Measurements from ENCODE around the gene ACHE.

- TF ChIP-seq YY1 (IDR thresholded peaks at IDR 0.05; ENCODE audit: low read depth) (no peak), CTCF (IDR thresholded peaks at IDR 0.05) (no peak), RFX5 (IDR thresholded peaks at IDR 0.05; ENCODE audit: low read length) (no peak), EP300 (IDR thresholded peaks at IDR 0.05; ENCODE audit: borderline replicate concordance in 1 of 2, low read depth in 1 of 2, low read length in 1 of 2) (no peak), JUND (IDR thresholded peaks at IDR 0.05) (no peak), USF2 (IDR thresholded peaks at IDR 0.05; ENCODE audit: borderline replicate concordance, low read depth, low read length) (no peak)
Measured at GRCh38 chr7:100854146-100854895, 41.4 kb downstream of the ACHE start.

Data from SK-N-SH (cell line).